ENCODE data around the gene TBC1D13.

The TBC1D13 gene

GRCh38 chr9:128786681-128787601, at the start of gene TBC1D13:
TSS of gene TBC1D13 (plus strand) at chr9:128787253. CDS start at chr9:128787354, 101 bp downstream.
- peaks cover 32% of the 10 kb centered on the region for H3K4me1 Mint-ChIP-seq
- peak within 1 kb of the TSS; percentile 96 to 98 for H3K27ac Mint-ChIP-seq
- no peaks in the 10 kb centered on the region for H3K9me3 Mint-ChIP-seq
- peak within 1 kb of the TSS; percentile 99 for H3K4me3 Mint-ChIP-seq
- ATAC-seq = peak; percentile 98
- H3K27me3 Mint-ChIP-seq = no peaks in the 10 kb centered on the region
- DNase-seq = peak; percentile 91 to 92

- H3K4me1 Mint-ChIP-seq = no peaks in the 10 kb centered on the region
- no peaks in the 10 kb centered on the region for H3K27me3 Mint-ChIP-seq
- H3K27ac Mint-ChIP-seq = no peak overlapping the region
- ATAC-seq (no peak), DNase-seq (no peak)
- no peak overlapping the region for H3K4me3 Mint-ChIP-seq
- no peaks in the 10 kb centered on the region for H3K9me3 Mint-ChIP-seq
Measured at GRCh38 chr9:128742401-128742800, 44.7 kb upstream of the TBC1D13 start.

- Mint-ChIP-seq H3K9me3 (no peaks in the 10 kb centered on the region), H3K27ac (no peak overlapping the region), H3K4me3 (no peak overlapping the region), H3K27me3 (no peaks in the 10 kb centered on the region), H3K4me1 (no peaks in the 10 kb centered on the region)
- ATAC-seq = no peak
- no peak for DNase-seq
Measured at GRCh38 chr9:128743421-128743820, 43.6 kb upstream of the TBC1D13 start.

- H3K9me3 Mint-ChIP-seq = no peaks in the 10 kb centered on the region
- H3K4me1 Mint-ChIP-seq = no peaks in the 10 kb centered on the region
- H3K27ac Mint-ChIP-seq = no peak overlapping the region
- no peak for DNase-seq
- H3K27me3 Mint-ChIP-seq = no peaks in the 10 kb centered on the region
- H3K4me3 Mint-ChIP-seq = no peak overlapping the region
- ATAC-seq = no peak
Measured at GRCh38 chr9:128747241-128747640, 39.8 kb upstream of the TBC1D13 start.

GRCh38 chr9:128750926-128751595, 36.0 kb upstream of the TBC1D13 start:
- Mint-ChIP-seq H3K4me3 (no peak overlapping the region), H3K27ac (no peak overlapping the region), H3K27me3 (no peaks in the 10 kb centered on the region), H3K9me3 (no peaks in the 10 kb centered on the region), H3K4me1 (no peaks in the 10 kb centered on the region)
- ATAC-seq (no peak), DNase-seq (no peak)

GRCh38 chr9:128753627-128754026, 33.4 kb upstream of the TBC1D13 start:
- Mint-ChIP-seq H3K9me3 (no peaks in the 10 kb centered on the region), H3K27ac (no peak overlapping the region), H3K4me1 (no peaks in the 10 kb centered on the region), H3K4me3 (no peak overlapping the region), H3K27me3 (no peaks in the 10 kb centered on the region)
- DNase-seq = no peak
- no peak for ATAC-seq

GRCh38 chr9:128757602-128758001, 29.5 kb upstream of the TBC1D13 start:
- no peak overlapping the region for H3K27ac Mint-ChIP-seq

GRCh38 chr9:128762671-128763449, 24.2 kb upstream of the TBC1D13 start:
- peak overlapping the region in 1 of 2 donors; percentile 38 for H3K27ac Mint-ChIP-seq
- DNase-seq (no peak), ATAC-seq (no peak)
- H3K27me3 Mint-ChIP-seq = no peaks in the 10 kb centered on the region
- peaks cover 30% of the 10 kb centered on the region for H3K4me1 Mint-ChIP-seq
- H3K9me3 Mint-ChIP-seq = no peaks in the 10 kb centered on the region
- no peak overlapping the region for H3K4me3 Mint-ChIP-seq

More at GRCh38 chr9:128757602-128758001, 29.5 kb upstream of the TBC1D13 start:
- ATAC-seq = no peak
- H3K4me1 Mint-ChIP-seq = peaks cover 3% of the 10 kb centered on the region
- H3K27me3 Mint-ChIP-seq = no peaks in the 10 kb centered on the region
- DNase-seq = no peak
- H3K9me3 Mint-ChIP-seq = no peaks in the 10 kb centered on the region
- no peak overlapping the region for H3K4me3 Mint-ChIP-seq

GRCh38 chr9:128764361-128764760, 22.7 kb upstream of the TBC1D13 start:
- peak; percentile 46 for ATAC-seq
- Mint-ChIP-seq H3K9me3 (no peaks in the 10 kb centered on the region), H3K4me3 (no peak overlapping the region), H3K4me1 (peaks cover 30% of the 10 kb centered on the region), H3K27ac (no peak overlapping the region), H3K27me3 (no peaks in the 10 kb centered on the region)
- DNase-seq = no peak

GRCh38 chr9:128765499-128765898, 21.6 kb upstream of the TBC1D13 start:
- ATAC-seq (no peak), DNase-seq (no peak)
- Mint-ChIP-seq H3K4me1 (peaks cover 40% of the 10 kb centered on the region), H3K4me3 (no peak overlapping the region), H3K27ac (peak overlapping the region in 1 of 2 donors; percentile 9), H3K27me3 (no peaks in the 10 kb centered on the region), H3K9me3 (no peaks in the 10 kb centered on the region)

- Mint-ChIP-seq H3K27me3 (no peaks in the 10 kb centered on the region), H3K27ac (peak overlapping the region; percentile 6 to 69), H3K4me1 (peaks cover 41% of the 10 kb centered on the region), H3K9me3 (no peaks in the 10 kb centered on the region), H3K4me3 (no peak overlapping the region)
- no peak for DNase-seq
- no peak for ATAC-seq
Measured at GRCh38 chr9:128768606-128769005, 18.4 kb upstream of the TBC1D13 start.

GRCh38 chr9:128770286-128771030, 16.6 kb upstream of the TBC1D13 start:
- no peaks in the 10 kb centered on the region for H3K27me3 Mint-ChIP-seq
- peaks cover 27% of the 10 kb centered on the region for H3K4me1 Mint-ChIP-seq
- H3K4me3 Mint-ChIP-seq = peak overlapping the region; percentile 96 to 98
- H3K9me3 Mint-ChIP-seq = peaks cover 0 to 10% of the 10 kb centered on the region in 2 donors
- H3K27ac Mint-ChIP-seq = peak overlapping the region; percentile 97 to 99
- ATAC-seq (no peak), DNase-seq (no peak)

GRCh38 chr9:128771094-128771721, 15.8 kb upstream of the TBC1D13 start:
- ATAC-seq (peak; percentile 39), DNase-seq (no peak)
- Mint-ChIP-seq H3K27me3 (no peaks in the 10 kb centered on the region), H3K4me1 (peaks cover 22% of the 10 kb centered on the region), H3K9me3 (peaks cover 0 to 10% of the 10 kb centered on the region in 2 donors), H3K27ac (peak overlapping the region; percentile 97 to 99), H3K4me3 (peak overlapping the region; percentile 96 to 98)

- peak; percentile 92 to 94 for DNase-seq
- H3K27ac Mint-ChIP-seq = peak within 1 kb of the TSS; percentile 97 to 99
- peak within 1 kb of the TSS; percentile 96 to 98 for H3K4me3 Mint-ChIP-seq
- H3K27me3 Mint-ChIP-seq = no peaks in the 10 kb centered on the region
- ATAC-seq = peak; percentile 98
- H3K4me1 Mint-ChIP-seq = peaks cover 22% of the 10 kb centered on the region
- H3K9me3 Mint-ChIP-seq = peaks cover 0 to 10% of the 10 kb centered on the region in 2 donors
Measured at GRCh38 chr9:128771745-128772519, 15.1 kb upstream of the TBC1D13 start, which contains the start of gene ZER1. TSS of gene ZER1 (minus strand) at chr9:128771927. CDS start at chr9:128755565, 16,362 bp downstream.

All from stimulated activated naive CD8-positive, alpha-beta T cell treated with anti-CD3 and anti-CD28 coated beads, Interleukin-15, amount 100 ng/mL, for 72 hours (primary cell).